NCI-H187 treated with DMSO at 0.1 percent for 48 hours (cell line): Measurements from ENCODE around the gene KRT85.
"Not testable (repeated sequence)": the region's sequence is repeated elsewhere in the genome, so short reads cannot be mapped to it uniquely, and the experiment has no call there.

Experiments
- DNase-seq: peaks from one replicate; lab custom pipeline; 2025; lab: John Stamatoyannopoulos, UW

KRT85 gene

DNA sequence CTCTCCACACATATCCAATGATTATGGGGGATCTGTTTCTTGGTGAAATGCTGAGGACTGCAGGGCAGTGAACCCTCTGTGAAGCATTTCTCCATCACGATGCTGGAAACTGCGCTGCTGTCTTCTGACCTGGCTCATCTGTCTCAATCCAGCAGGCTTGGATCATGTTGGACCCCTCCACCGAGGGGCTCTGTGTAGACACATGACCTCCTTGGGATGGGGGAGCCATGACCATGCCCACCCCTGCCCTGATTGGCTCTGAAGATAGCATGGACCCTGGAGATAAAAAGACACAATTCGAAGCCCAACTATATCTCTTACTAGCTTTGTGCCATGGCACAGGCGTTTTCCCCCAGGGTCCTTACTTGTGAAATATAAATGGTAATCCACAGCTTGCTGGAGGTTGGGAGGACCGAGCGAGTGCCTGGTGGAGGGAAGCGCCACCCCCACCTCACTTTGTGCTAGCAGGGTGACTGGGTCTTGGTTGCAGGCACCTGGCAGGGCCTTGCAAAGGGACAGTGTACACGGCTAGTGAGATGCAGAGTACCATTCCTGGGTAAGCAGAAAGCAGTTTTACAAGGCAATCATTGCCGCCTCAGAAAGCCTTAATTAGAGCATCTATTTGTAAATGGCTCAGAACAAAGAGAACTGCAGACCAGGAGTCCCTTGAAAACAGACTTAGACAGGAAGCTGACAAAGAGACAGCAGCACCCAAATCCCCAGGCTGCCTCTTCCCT, 43.7 kb downstream of the KRT85 start:
- no peak for DNase-seq

GRCh38 chr12:52323001-52323400, 44.3 kb downstream of the KRT85 start:
- no peak for DNase-seq

GRCh38 chr12:52322069-52322468, 45.2 kb downstream of the KRT85 start:
- DNase-seq, result no peak

- no peak for DNase-seq
Measured at GRCh38 chr12:52321418-52321817, 45.9 kb downstream of the KRT85 start.

DNA sequence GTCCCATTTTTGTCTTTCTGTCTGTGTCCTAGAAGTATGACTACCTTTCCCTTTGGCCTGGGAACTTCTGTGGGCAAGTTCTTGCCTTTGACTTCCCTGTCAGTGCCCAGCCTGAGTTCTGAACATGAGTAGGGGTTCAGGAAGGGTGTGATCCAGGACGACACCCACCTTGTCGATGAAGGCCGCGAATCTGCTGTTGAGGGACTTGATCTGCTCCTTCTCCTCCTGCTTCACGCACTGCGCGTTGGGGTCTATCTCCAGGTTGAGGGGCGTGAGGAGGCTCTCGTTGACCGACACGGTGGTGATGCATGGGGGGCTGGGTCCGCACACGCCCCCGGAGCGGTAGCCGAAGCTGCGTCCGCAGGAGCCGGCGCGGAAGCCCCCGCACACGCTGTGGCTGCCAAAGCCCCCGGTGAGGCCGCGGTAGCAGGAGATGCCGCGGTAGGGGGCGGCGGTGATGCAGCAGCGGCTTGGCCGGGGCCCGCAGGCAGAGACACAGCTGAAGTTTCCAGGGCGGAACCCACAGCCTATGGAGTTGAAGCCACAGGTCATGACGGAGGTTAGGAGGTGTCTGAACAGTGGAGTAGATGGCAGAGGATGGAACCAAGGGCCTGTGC, 46.4 kb downstream of the KRT85 start, which contains the start of gene KRT83:
Gene KRT83, minus strand, starts transcription at position 615 of the 617 bp plus-strand sequence. Its CDS starts 63 bp downstream, at position 552.
- DNase-seq, result no peak

GRCh38 chr12:52319097-52319496, 48.2 kb downstream of the KRT85 start:
- no peak for DNase-seq

DNA sequence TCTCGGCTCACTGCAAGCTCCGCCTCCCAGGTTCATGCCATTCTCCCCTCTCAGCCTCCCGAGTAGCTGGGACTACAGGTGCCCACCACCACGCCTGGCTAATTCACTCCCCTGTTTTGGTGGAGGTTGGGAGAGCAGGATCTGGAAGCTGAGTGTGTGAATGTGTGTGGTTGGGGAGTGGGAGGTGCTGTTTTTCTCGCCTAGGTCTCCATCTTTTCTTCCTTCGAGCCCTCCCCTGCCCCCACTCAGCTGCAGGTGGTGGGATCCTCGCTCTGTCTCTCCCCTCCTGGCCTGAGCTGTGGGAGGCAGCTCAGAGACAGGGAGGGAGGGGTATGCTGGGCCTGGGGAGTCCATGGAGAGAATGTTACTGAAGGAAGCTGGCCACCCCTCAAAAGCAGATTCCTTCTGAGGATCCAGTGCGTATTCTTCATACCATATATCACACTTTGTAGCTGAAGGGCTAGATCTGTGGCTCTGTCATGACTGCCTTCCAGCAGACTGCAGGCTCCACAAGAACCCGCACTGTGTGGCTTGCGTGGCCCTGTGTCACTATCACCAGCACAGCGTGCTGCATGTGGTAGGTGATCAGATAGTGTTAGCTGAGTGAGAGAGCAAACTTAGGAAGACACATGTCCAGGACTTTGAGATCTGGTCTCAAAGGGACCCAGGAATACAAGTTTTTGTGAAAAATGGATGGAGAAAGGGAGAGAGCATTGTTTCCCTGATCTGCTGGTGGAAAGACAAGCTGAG, 48.9 kb downstream of the KRT85 start:
- DNase-seq, result no peak

DNA sequence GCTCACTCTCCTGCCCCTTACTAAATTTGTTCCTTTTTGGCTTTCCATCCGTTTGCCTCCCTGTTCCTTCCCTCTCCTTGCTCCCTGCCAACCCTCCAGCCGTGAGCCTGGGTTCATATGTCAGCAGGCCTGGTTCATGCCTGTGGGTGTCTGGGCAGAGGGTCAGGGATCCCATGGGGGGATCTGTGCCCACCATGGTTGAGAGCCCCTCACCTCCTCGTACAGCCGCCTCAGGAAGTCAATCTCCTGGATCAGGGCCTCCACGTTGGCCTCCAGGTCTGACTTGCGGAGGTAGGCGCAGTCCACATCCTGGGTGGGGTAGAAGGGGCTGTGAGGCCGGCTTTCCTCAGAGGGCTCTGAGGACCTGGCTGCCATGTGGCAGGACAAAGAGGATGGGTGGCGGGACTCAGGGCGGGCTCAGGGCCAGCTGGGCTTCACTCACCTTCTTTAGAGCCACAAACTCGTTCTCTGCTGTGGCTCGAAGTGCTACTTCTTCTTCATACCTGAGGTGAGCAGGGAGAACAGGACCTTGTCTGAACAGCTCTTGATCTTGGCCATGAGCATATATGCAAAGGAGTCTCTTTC, 49.7 kb downstream of the KRT85 start:
- no peak for DNase-seq

DNA sequence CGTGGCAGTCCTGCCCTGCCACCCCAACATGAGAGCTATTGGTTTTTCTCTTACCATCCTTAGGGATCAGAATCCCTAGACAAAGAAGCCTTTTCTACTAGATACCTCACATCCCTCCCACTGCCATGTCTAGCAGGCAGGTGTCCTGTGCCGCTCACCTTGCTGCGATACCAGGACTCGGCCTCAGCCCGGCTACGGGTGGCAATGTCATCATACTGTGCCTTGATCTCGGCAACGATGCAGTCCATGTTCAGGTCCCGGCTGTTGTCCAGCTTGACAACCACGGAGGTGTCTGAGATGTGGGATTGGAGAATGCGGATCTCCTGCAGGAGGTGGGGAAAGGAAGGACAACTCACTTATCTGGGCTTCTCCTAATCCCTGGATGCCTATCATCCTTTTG, 50.6 kb downstream of the KRT85 start:
- no peak for DNase-seq

DNA sequence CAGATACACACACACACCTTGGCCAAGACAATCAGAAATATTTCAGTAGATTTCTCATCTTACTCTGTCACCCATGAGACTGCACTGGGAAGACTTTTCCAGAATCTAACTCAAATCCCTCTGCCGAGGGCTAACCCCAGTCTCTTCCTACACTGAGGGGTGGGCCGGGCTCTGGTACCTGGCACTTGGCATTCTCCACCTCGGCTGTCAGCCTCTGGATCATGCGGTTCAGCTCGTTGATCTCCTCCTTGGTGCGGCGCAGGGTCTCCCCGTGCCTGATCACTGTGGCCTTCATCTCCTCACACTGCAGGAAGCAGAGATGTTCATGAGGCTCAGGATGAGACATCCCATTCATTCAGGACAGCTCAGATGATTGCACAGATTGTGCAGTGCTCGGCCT, 51.0 kb downstream of the KRT85 start:
- no peak for DNase-seq

- not testable (repeated sequence) for DNase-seq
Measured at GRCh38 chr12:52315721-52316120, 51.6 kb downstream of the KRT85 start.

DNA sequence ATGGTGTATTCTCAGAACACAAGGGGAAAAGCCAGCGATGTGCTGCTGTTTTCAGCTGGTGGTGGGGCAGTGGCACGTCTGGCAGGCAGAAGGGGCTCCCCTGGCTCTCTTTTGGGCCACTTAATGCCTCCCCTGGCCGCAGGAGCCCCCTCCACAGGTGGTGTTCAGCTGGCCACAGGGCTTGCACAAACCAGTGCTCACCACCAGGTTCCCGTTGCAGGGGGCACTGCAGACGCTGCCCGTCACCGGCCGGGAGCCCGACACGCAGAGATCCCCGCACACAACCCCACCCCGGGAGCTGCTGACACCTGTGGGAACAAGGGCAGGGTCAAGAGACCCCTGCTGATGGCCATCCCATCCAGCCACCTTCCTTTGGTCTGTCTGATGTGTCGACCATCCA, 52.8 kb downstream of the KRT85 start:
- no peak for DNase-seq

DNA sequence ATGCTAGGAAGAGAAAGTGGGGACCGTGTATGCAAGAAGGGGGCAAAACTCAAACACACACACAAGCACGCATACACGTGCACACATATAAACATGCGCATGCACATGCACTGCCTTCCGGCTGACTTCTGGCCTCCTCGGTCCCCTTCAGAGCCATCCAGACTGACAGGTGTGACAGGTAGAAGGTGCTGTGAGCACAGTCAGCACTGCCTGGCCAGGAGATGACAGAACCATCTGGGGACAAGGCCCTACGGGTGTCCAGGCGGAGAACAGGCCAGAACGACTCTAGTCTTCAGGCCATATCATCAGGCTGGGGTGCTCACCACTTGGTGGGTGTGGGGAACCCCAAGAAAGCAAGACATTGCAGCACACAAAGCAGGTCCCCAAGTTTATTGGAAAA, 53.4 kb downstream of the KRT85 start:
- DNase-seq, result no peak

DNA sequence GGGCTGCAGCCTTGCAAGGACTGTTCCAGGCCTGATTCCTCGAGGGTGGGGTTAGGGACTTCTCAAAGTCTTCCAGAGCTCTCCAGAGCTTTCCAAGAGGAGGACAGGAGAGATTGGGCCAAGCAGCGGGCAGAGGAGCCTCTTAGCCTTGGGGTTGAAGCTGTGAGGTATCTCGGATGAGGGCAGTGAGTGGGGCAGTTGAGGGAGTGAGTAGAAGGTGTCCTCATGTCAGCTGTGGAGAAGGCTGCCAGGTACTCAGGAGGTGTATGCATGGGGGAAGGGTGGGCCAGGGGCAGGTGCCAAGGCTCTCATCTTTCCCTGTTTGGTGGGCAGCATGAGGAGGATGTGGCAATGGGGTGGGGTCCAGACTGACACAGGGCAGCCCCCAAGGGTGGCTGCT, 53.8 kb downstream of the KRT85 start:
- DNase-seq, result no peak

DNA sequence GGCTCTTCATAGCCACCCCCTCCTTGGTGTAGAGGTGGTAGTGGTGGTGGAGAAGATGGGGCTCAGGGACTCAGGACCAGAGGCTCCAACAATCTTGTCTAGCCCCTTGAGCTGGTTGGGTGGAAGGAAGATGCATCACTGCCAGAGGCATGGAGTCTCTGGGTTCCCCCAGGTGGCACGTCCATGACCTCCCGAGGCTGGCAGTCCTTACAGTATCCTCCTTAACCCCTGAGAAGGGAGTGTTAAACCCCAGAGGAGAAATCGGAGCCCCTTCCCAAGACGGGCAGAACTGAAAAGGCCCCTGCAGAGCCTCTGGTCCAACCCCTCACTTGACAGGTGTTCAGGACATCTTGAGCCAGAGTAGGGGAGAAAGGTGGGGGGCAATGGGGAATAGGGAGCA, 55.2 kb downstream of the KRT85 start:
- no peak for DNase-seq

DNA sequence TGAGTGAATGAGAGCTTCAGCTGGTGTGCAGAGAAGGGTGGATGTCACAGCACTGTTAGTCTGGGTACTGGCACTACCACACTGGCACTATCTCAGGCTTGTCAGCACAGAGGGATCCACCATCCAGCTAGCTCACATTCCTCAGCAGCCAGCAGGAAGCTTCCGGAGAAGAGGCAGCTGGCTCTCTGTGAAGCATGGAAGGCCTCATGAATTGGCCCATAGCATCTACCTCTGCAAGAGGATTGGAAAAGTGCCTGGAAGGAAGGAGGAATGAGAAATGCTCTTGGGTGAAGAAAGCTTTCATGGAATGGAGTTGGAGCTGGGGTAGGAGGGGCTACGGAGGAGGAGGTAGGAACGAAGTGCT, 56.0 kb downstream of the KRT85 start:
- no peak for DNase-seq

- no peak for DNase-seq
Measured at GRCh38 chr12:52310622-52311284, 56.5 kb downstream of the KRT85 start.
